Activated CD8-positive, alpha-beta T cell treated with anti-CD3 and anti-CD28 coated beads, Interleukin-2, amount 10 ng/mL, durations not matched to agents 7 days and 5 days (primary cell): ENCODE data around the gene CATSPERE. TPM values are rescaled to one million over a fixed set of nuclear protein-coding genes. Genes with fewer than 3 reads are reported as not detected.
A peak's percentile ranks its signal among the peaks of the same experiment; 100 is the strongest.

ENCODE experiments used
- ATAC-seq: fragments of 150-1000 bp; cut with Tn5 transposase; one replicate; pipeline ENCODE4 v1.10.0; 2021; ENCODE audit warnings: moderate library complexity
- CTCF ChIA-PET: fragments of 350-600 bp; sonication (Branson Sonifier 250); formaldehyde crosslinking; loops from one replicate; lab custom pipeline; 2021; ENCODE audit warnings: antibody characterized with exemption; lab: Charles Lee
- POLR2A ChIA-PET: fragments of 350-600 bp; sonication (Branson Sonifier 250); formaldehyde crosslinking; loops from one replicate; lab custom pipeline; 2021; ENCODE audit warnings: antibody characterized with exemption; lab: Charles Lee
- DNase-seq: peaks from one replicate; pipeline ENCODE4 v3.0.0-alpha.2; 2020
- H3K27ac Mint-ChIP-seq: one replicate; pipeline ENCODE4 v1.8.0; 2021; ENCODE audit warnings: mild to moderate bottlenecking, mixed read lengths
- H3K27me3 Mint-ChIP-seq: one replicate; pipeline ENCODE4 v1.8.0; 2021; ENCODE audit warnings: low read depth, mixed read lengths
- H3K36me3 Mint-ChIP-seq: one replicate; pipeline ENCODE4 v1.8.0; 2021; ENCODE audit warnings: low read depth, mixed read lengths
- H3K4me1 Mint-ChIP-seq: one replicate; pipeline ENCODE4 v1.8.0; 2021; ENCODE audit warnings: low read depth, mixed read lengths
- H3K4me3 Mint-ChIP-seq: one replicate; pipeline ENCODE4 v1.8.0; 2021; ENCODE audit warnings: mild to moderate bottlenecking, mixed read lengths
- H3K9me3 Mint-ChIP-seq: one replicate; pipeline ENCODE4 v1.8.0; 2022; ENCODE audit warnings: mixed read lengths; ENCODE audit not compliant: insufficient read depth
- total RNA-seq, 2 experiments: library from RNA; stranded (reverse); gene quantifications; one replicate each; pipeline ENCODE4 v1.2.3, GENCODE V29; 2021

CATSPERE gene
- total RNA-seq, 2 experiments from 2014 or later, result 0.37 to 0.61 TPM

GRCh38 chr1:244639561-244639960, 178.5 kb downstream of the CATSPERE start:
- no peak for DNase-seq
- Mint-ChIP-seq H3K27ac (no peak overlapping the region), H3K4me1 (no peaks in the 10 kb centered on the region), H3K9me3 (no peaks in the 10 kb centered on the region), H3K36me3 (no peaks in the 10 kb centered on the region), H3K27me3 (peaks cover 8% of the 10 kb centered on the region), H3K4me3 (no peak overlapping the region)
- no peak for ATAC-seq
- ChIA-PET CTCF (interaction anchor here (1.0 kb wide), 1 partner anchor 12 kb away, joined by 4 read pairs; no protein-coding TSS in a partner anchor), POLR2A (interaction anchor here (1.4 kb wide), 1 partner anchor 13 kb away, joined by 3 read pairs; no protein-coding TSS in a partner anchor)

- Mint-ChIP-seq H3K27ac (no peak overlapping the region), H3K36me3 (no peaks in the 10 kb centered on the region), H3K4me1 (no peaks in the 10 kb centered on the region), H3K9me3 (no peaks in the 10 kb centered on the region), H3K4me3 (no peak overlapping the region), H3K27me3 (peaks cover 8% of the 10 kb centered on the region)
- POLR2A ChIA-PET, result no interaction called here
- no peak for ATAC-seq
- CTCF ChIA-PET, result no interaction called here
- DNase-seq, result no peak
These were observed 179.8 kb downstream of the CATSPERE start for GRCh38 chr1:244640917-244641316.

- Mint-ChIP-seq H3K36me3 (no peaks in the 10 kb centered on the region), H3K9me3 (no peaks in the 10 kb centered on the region), H3K4me3 (no peak overlapping the region), H3K27ac (no peak overlapping the region), H3K27me3 (peaks cover 8% of the 10 kb centered on the region), H3K4me1 (no peaks in the 10 kb centered on the region)
- DNase-seq, result no peak
- CTCF ChIA-PET, result no interaction called here
- POLR2A ChIA-PET, result no interaction called here
- no peak for ATAC-seq
These were observed 181.5 kb downstream of the CATSPERE start for GRCh38 chr1:244642526-244642925.

- DNase-seq (no peak), ATAC-seq (no peak)
- Mint-ChIP-seq H3K27ac (no peak overlapping the region), H3K9me3 (no peaks in the 10 kb centered on the region), H3K36me3 (no peaks in the 10 kb centered on the region), H3K27me3 (peaks cover 8% of the 10 kb centered on the region), H3K4me1 (no peaks in the 10 kb centered on the region), H3K4me3 (no peak overlapping the region)
- CTCF ChIA-PET, result no interaction called here
- POLR2A ChIA-PET, result no interaction called here
These were observed 181.9 kb downstream of the CATSPERE start for GRCh38 chr1:244642988-244643387.

- Mint-ChIP-seq H3K9me3 (no peaks in the 10 kb centered on the region), H3K27me3 (peaks cover 8% of the 10 kb centered on the region), H3K4me1 (no peaks in the 10 kb centered on the region), H3K4me3 (no peak overlapping the region), H3K27ac (no peak overlapping the region), H3K36me3 (no peaks in the 10 kb centered on the region)
- ChIA-PET POLR2A (no interaction called here), CTCF (no interaction called here)
- no peak for DNase-seq
- ATAC-seq, result no peak
These were observed 184.3 kb downstream of the CATSPERE start for GRCh38 chr1:244645414-244645813.

GRCh38 chr1:244645890-244646289, 184.8 kb downstream of the CATSPERE start:
- Mint-ChIP-seq H3K4me1 (no peaks in the 10 kb centered on the region), H3K27me3 (peaks cover 5% of the 10 kb centered on the region), H3K36me3 (no peaks in the 10 kb centered on the region), H3K4me3 (no peak overlapping the region), H3K27ac (no peak overlapping the region), H3K9me3 (no peaks in the 10 kb centered on the region)
- no peak for ATAC-seq
- CTCF ChIA-PET, result no interaction called here
- POLR2A ChIA-PET, result no interaction called here
- DNase-seq, result no peak

- Mint-ChIP-seq H3K4me3 (no peak overlapping the region), H3K27me3 (no peaks in the 10 kb centered on the region), H3K9me3 (no peaks in the 10 kb centered on the region), H3K36me3 (peaks cover 2% of the 10 kb centered on the region), H3K4me1 (peaks cover 10% of the 10 kb centered on the region), H3K27ac (no peak overlapping the region)
- DNase-seq (no peak), ATAC-seq (no peak)
- CTCF ChIA-PET, result interaction anchor here (1.2 kb wide), 1 partner anchor 149 kb away, joined by 4 read pairs; no protein-coding TSS in a partner anchor
- POLR2A ChIA-PET, result no interaction called here
These were observed 186.7 kb downstream of the CATSPERE start for GRCh38 chr1:244647819-244648218.

- ATAC-seq, result no peak
- ChIA-PET POLR2A (interaction anchor here (0.6 to 2.5 kb wide), 5 partner anchors 13 to 370 kb away, joined by 3 to 13 read pairs (median 4); partner anchors contain the start of gene COX20), CTCF (interaction anchor here (0.6 to 4.2 kb wide), 5 partner anchors 13 to 204 kb away, joined by 3 to 14 read pairs (median 3); no protein-coding TSS in a partner anchor)
- Mint-ChIP-seq H3K4me3 (peak overlapping the region; percentile 80), H3K27me3 (no peaks in the 10 kb centered on the region), H3K4me1 (peaks cover 14% of the 10 kb centered on the region), H3K36me3 (peaks cover 9% of the 10 kb centered on the region), H3K9me3 (no peaks in the 10 kb centered on the region), H3K27ac (peak overlapping the region; percentile 84)
- no peak for DNase-seq
These were observed 191.0 kb downstream of the CATSPERE start for GRCh38 chr1:244651956-244652622.

- no peaks in the 10 kb centered on the region for H3K27me3 Mint-ChIP-seq
These were observed 191.8 kb downstream of the CATSPERE start, which contains the start of gene DESI2 for GRCh38 chr1:244652623-244653438. TSS of gene DESI2 (plus strand) at chr1:244653126. CDS start at chr1:244653314, 188 bp downstream.

GRCh38 chr1:244653439-244654107, 192.5 kb downstream of the CATSPERE start:
- H3K27ac Mint-ChIP-seq, result no peak overlapping the region
- ChIA-PET CTCF (interaction anchor here (0.7 to 4.2 kb wide), 6 partner anchors 12 to 389 kb away, joined by 3 to 14 read pairs (median 3); no protein-coding TSS in a partner anchor), POLR2A (interaction anchor here (0.5 to 2.5 kb wide), 5 partner anchors 36 to 316 kb away, joined by 3 to 8 read pairs (median 4); a partner anchor contains a TSS)
- H3K4me1 Mint-ChIP-seq, result peaks cover 17% of the 10 kb centered on the region
- no peak overlapping the region for H3K4me3 Mint-ChIP-seq
- no peaks in the 10 kb centered on the region for H3K9me3 Mint-ChIP-seq
- H3K27me3 Mint-ChIP-seq, result no peaks in the 10 kb centered on the region
- H3K36me3 Mint-ChIP-seq, result peaks cover 23% of the 10 kb centered on the region
- no peak for ATAC-seq
- DNase-seq, result no peak

More at GRCh38 chr1:244652623-244653438, 191.8 kb downstream of the CATSPERE start, which contains the start of gene DESI2:
- ATAC-seq (peak; percentile 93), DNase-seq (peak; percentile 99)
- POLR2A ChIA-PET, result interaction anchor here (0.5 to 2.5 kb wide), 6 partner anchors 14 to 369 kb away, joined by 3 to 13 read pairs (median 4); partner anchors contain the start of gene COX20
- H3K27ac Mint-ChIP-seq, result peak within 1 kb of the TSS; percentile 84
- CTCF ChIA-PET, result interaction anchor here (0.6 to 4.2 kb wide), 10 partner anchors 13 to 389 kb away, joined by 3 to 14 read pairs (median 3); no protein-coding TSS in a partner anchor
- H3K4me1 Mint-ChIP-seq, result peaks cover 17% of the 10 kb centered on the region
- H3K9me3 Mint-ChIP-seq, result no peaks in the 10 kb centered on the region
- H3K36me3 Mint-ChIP-seq, result peaks cover 16% of the 10 kb centered on the region
- H3K4me3 Mint-ChIP-seq, result peak within 1 kb of the TSS; percentile 80
